ENCODE data around the gene ACBD3. TPM values are rescaled to one million over a fixed set of nuclear protein-coding genes. Genes with fewer than 3 reads are reported as not detected.

Gene ACBD3
- total RNA-seq, 2 donors from 2014 or later: 27.6 to 30.3 TPM

GRCh38 chr1:226185141-226186036 is 1.2 kb downstream of the ACBD3 start:
- Mint-ChIP-seq H3K27ac (peak overlapping the region; percentile 95 to 96), H3K4me1 (ENCODE audit: low read depth in 2 of 2) (peaks cover 25 to 45% of the 10 kb centered on the region in 2 donors), H3K36me3 (peaks cover 12% of the 10 kb centered on the region), H3K4me3 (peak overlapping the region; percentile 100), H3K9me3 (no peaks in the 10 kb centered on the region), H3K27me3 (no peaks in the 10 kb centered on the region)
- ATAC-seq (no peak), DNase-seq (ENCODE audit: low spot score) (no peak)

DNA sequence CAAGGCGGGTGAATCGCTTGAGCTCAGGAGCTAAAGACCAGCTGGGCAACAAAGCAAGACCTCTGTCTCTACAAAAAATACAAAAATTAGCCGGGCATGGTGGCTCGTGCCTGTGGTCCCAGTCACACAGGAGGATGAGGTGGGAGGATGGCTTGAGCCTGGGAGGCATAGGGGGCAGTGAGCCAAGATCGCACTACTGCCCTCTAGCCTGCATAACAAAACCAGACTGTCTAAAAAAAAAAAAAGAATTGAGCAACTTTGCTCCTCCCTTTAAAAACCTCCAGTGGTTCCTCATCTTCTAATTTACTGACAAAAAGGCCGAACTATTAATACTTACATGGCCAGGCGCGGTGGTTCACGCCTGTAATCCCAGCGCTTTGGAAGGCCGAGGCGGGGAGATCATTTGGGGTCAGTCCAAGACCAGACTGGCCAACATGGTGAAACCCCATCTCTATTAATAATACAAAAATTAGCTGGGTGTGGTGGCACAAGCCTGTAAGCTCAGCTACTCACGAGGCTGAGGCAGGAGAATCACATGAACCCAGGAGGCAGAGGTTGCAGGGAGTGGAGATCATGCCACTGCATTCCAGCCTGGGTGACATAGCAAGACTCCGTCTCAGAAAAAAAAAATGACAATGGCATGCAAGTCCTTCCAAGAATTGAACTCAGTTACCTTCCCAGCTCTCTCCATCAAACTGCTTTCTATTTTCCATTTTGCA is 4.4 kb downstream of the ACBD3 start:
- ATAC-seq: no peak
- Mint-ChIP-seq H3K4me1 (ENCODE audit: low read depth in 2 of 2) (peaks cover 37 to 52% of the 10 kb centered on the region in 2 donors), H3K27ac (no peak overlapping the region), H3K36me3 (peaks cover 12% of the 10 kb centered on the region), H3K4me3 (no peak overlapping the region), H3K9me3 (no peaks in the 10 kb centered on the region), H3K27me3 (no peaks in the 10 kb centered on the region)
- DNase-seq (ENCODE audit: low spot score): no peak

GRCh38 chr1:226176870-226177269 is 9.7 kb downstream of the ACBD3 start:
- Mint-ChIP-seq H3K4me3 (no peak overlapping the region), H3K27ac (no peak overlapping the region), H3K27me3 (no peaks in the 10 kb centered on the region), H3K9me3 (no peaks in the 10 kb centered on the region), H3K36me3 (no peaks in the 10 kb centered on the region), H3K4me1 (ENCODE audit: low read depth in 2 of 2) (peaks cover 25 to 27% of the 10 kb centered on the region in 2 donors)
- ATAC-seq: no peak
- no peak for DNase-seq (ENCODE audit: low spot score)

DNA sequence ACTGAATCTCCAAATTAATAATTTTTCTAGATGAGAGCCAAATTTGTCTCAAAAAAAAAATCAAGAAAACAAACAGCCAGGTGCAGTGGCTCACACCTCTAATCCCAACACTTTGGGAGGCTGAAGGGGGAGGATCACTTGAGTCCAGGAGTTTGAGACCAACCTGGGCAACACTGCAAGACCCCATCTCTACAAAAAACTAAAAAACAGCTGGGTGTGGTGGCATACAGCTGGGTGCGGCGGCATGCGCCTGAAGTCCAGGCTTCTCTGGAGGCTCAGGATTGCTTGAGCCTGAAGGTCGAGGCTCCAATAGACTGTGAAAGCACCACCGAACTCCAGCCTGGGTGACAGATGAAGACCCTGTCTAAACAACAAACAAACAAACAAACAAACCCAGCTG is 14.0 kb downstream of the ACBD3 start:
- H3K4me3 Mint-ChIP-seq: no peak overlapping the region
- no peaks in the 10 kb centered on the region for H3K36me3 Mint-ChIP-seq
- peaks cover 9 to 19% of the 10 kb centered on the region in 2 donors for H3K4me1 Mint-ChIP-seq (ENCODE audit: low read depth in 2 of 2)
- no peaks in the 10 kb centered on the region for H3K27me3 Mint-ChIP-seq
- H3K27ac Mint-ChIP-seq: no peak overlapping the region
- ATAC-seq: no peak
- DNase-seq (ENCODE audit: low spot score): no peak
- H3K9me3 Mint-ChIP-seq: no peaks in the 10 kb centered on the region

- H3K36me3 Mint-ChIP-seq: peaks cover 8% of the 10 kb centered on the region
- peaks cover 9 to 11% of the 10 kb centered on the region in 2 donors for H3K4me1 Mint-ChIP-seq (ENCODE audit: low read depth in 2 of 2)
- DNase-seq (ENCODE audit: low spot score): no peak
- H3K4me3 Mint-ChIP-seq: no peak overlapping the region
- no peaks in the 10 kb centered on the region for H3K9me3 Mint-ChIP-seq
- H3K27ac Mint-ChIP-seq: no peak overlapping the region
- H3K27me3 Mint-ChIP-seq: no peaks in the 10 kb centered on the region
- ATAC-seq: no peak
Measured at GRCh38 chr1:226166341-226166740, 20.2 kb downstream of the ACBD3 start.

DNA sequence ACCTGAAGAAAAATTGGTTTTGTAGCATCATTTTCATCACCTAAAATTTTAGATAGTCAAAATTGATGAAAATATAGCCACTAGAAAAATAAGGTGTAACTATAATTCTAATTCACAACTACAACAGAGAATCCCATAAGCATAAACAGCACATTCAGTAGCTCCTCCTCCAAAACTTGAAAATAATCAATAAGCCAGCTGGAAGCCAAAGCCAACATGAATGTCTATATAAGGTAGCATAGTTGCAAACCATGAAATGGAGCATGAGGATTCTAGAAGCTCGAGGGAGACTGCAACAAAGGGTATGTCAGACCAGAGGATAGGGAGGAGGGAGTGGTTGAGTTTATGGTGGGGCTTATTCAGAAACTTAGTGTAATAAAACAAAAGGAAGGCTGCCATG is 22.4 kb downstream of the ACBD3 start:
- Mint-ChIP-seq H3K4me1 (ENCODE audit: low read depth in 2 of 2) (peaks cover 10 to 11% of the 10 kb centered on the region in 2 donors), H3K4me3 (no peak overlapping the region), H3K36me3 (peaks cover 18% of the 10 kb centered on the region), H3K9me3 (no peaks in the 10 kb centered on the region), H3K27me3 (no peaks in the 10 kb centered on the region), H3K27ac (no peak overlapping the region)
- DNase-seq (ENCODE audit: low spot score) (no peak), ATAC-seq (no peak)

DNA sequence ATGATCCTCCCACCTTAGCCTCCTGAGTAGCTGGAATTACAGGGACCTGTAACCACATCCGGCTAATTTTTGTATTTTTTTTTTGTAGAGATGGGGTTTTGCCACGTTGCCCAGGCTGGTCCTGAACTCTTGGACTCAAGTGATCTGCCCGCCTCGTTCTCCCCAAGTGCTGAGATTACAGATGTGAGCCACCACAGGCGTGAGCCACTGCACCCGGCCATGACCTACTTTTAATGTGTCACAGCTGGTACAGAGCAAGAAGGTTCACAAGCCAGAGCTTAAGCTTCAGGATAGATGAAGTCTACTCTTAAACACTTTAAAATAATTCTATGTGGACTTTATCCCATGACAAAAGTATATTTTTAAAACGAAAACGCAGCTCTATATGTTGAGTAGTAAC is 23.6 kb downstream of the ACBD3 start:
- H3K9me3 Mint-ChIP-seq: no peaks in the 10 kb centered on the region
- ATAC-seq (no peak), DNase-seq (ENCODE audit: low spot score) (no peak)
- H3K27me3 Mint-ChIP-seq: no peaks in the 10 kb centered on the region
- peaks cover 7 to 10% of the 10 kb centered on the region in 2 donors for H3K4me1 Mint-ChIP-seq (ENCODE audit: low read depth in 2 of 2)
- H3K36me3 Mint-ChIP-seq: peaks cover 18% of the 10 kb centered on the region
- no peak overlapping the region for H3K4me3 Mint-ChIP-seq
- H3K27ac Mint-ChIP-seq: no peak overlapping the region

GRCh38 chr1:226158983-226159382 is 27.6 kb downstream of the ACBD3 start:
- Mint-ChIP-seq H3K4me1 (ENCODE audit: low read depth in 2 of 2) (peaks cover 6% of the 10 kb centered on the region in 2 donors), H3K36me3 (peaks cover 23% of the 10 kb centered on the region), H3K4me3 (no peak overlapping the region), H3K27ac (no peak overlapping the region), H3K27me3 (no peaks in the 10 kb centered on the region), H3K9me3 (no peaks in the 10 kb centered on the region)
- no peak for DNase-seq (ENCODE audit: low spot score)
- no peak for ATAC-seq

DNA sequence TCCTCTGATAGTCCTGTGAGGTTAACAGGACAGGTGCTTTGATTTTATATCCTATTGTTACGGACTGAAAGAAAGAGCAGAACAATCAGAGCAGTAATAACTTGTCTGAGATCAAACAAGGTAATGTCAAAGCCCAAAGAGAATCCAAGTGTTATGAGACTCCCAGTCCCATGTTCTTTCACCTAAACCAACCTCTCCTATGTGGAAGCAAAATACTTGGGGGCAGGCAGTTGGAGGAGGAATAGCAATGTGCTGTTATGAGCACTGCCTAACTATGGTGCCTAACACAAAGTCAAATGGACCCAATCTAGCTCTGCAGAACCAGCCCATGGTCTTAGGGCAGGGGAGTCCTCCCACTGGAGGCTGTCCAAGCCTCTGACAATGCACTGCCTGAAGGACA is 28.1 kb downstream of the ACBD3 start:
- no peak overlapping the region for H3K4me3 Mint-ChIP-seq
- H3K27me3 Mint-ChIP-seq: no peaks in the 10 kb centered on the region
- H3K9me3 Mint-ChIP-seq: no peaks in the 10 kb centered on the region
- ATAC-seq (no peak), DNase-seq (ENCODE audit: low spot score) (no peak)
- H3K36me3 Mint-ChIP-seq: peaks cover 24% of the 10 kb centered on the region
- H3K4me1 Mint-ChIP-seq (ENCODE audit: low read depth in 2 of 2): peaks cover 6% of the 10 kb centered on the region in 2 donors
- H3K27ac Mint-ChIP-seq: no peak overlapping the region

GRCh38 chr1:226157761-226158316 is 28.7 kb downstream of the ACBD3 start:
- Mint-ChIP-seq H3K9me3 (no peaks in the 10 kb centered on the region), H3K27me3 (no peaks in the 10 kb centered on the region), H3K36me3 (peaks cover 28% of the 10 kb centered on the region), H3K4me1 (ENCODE audit: low read depth in 2 of 2) (peaks cover 6% of the 10 kb centered on the region in 2 donors), H3K27ac (no peak overlapping the region), H3K4me3 (no peak overlapping the region)
- DNase-seq (ENCODE audit: low spot score) (no peak), ATAC-seq (no peak)

- no peak for DNase-seq (ENCODE audit: low spot score)
- peaks cover 16% of the 10 kb centered on the region for H3K36me3 Mint-ChIP-seq
Measured at GRCh38 chr1:226154593-226154992, 31.9 kb downstream of the ACBD3 start.

GRCh38 chr1:226149806-226150205 is 36.7 kb downstream of the ACBD3 start:
- Mint-ChIP-seq H3K4me3 (no peak overlapping the region), H3K27me3 (no peaks in the 10 kb centered on the region), H3K4me1 (ENCODE audit: low read depth in 2 of 2) (peaks cover 0 to 5% of the 10 kb centered on the region in 2 donors), H3K36me3 (peaks cover 15% of the 10 kb centered on the region), H3K9me3 (no peaks in the 10 kb centered on the region), H3K27ac (no peak overlapping the region)
- ATAC-seq (no peak), DNase-seq (ENCODE audit: low spot score) (no peak)

More at GRCh38 chr1:226154593-226154992, 31.9 kb downstream of the ACBD3 start:
- no peak overlapping the region for H3K4me3 Mint-ChIP-seq
- ATAC-seq: no peak
- H3K9me3 Mint-ChIP-seq: no peaks in the 10 kb centered on the region
- H3K4me1 Mint-ChIP-seq (ENCODE audit: low read depth in 2 of 2): peaks cover 0 to 2% of the 10 kb centered on the region in 2 donors
- no peaks in the 10 kb centered on the region for H3K27me3 Mint-ChIP-seq
- no peak overlapping the region for H3K27ac Mint-ChIP-seq

DNA sequence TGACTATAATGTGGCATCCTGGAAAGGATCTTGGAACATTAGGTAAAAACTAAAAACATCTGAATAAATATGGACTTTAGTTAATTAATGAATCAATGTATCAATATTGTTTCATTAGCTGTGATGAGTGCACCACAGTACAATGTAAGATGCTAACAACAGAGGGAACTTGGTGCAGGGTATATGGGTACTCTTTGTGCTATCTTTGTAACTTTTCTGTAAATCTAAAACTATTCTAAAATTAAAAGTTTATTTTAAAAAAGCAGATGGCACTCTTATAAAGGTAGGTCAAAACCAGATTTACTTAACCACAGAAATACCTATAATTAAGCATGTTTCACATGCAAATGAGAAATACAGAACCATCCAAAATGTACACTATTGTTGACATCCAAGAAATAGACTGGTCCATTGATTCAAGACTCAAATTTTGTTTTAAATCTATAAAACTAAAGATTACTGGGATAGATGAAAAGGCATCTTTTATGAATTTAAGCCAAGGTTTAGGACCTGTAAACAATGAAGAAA is 38.4 kb downstream of the ACBD3 start:
- no peak for ATAC-seq
- Mint-ChIP-seq H3K27ac (no peak overlapping the region), H3K4me3 (no peak overlapping the region), H3K9me3 (no peaks in the 10 kb centered on the region), H3K4me1 (ENCODE audit: low read depth in 2 of 2) (peaks cover 0 to 3% of the 10 kb centered on the region in 2 donors), H3K27me3 (no peaks in the 10 kb centered on the region), H3K36me3 (peaks cover 15% of the 10 kb centered on the region)
- DNase-seq (ENCODE audit: low spot score): no peak

DNA sequence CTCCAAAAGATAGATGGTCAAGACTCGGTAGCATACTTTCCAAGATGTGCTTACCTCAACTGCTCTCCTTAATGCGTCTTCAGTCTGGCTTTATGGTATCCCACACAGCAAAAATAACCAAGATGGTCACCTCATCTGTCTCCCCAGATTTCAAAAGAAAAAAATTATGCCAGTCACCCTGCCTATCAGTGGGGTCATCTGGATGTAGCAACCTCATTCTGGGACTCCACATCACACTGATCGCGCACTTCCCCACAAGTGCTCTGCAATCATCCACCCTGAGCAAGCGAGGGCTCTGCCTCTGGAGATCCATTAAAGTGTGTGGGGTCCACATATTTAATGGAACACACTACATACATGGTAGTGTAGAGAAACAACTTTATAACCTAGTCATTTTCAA is 42.5 kb downstream of the ACBD3 start:
- no peak for DNase-seq (ENCODE audit: low spot score)
- Mint-ChIP-seq H3K36me3 (peaks cover 8% of the 10 kb centered on the region), H3K4me1 (ENCODE audit: low read depth in 2 of 2) (peaks cover 0 to 3% of the 10 kb centered on the region in 2 donors), H3K27me3 (no peaks in the 10 kb centered on the region), H3K27ac (peak overlapping the region in 1 of 2 donors; percentile 17), H3K4me3 (no peak overlapping the region), H3K9me3 (no peaks in the 10 kb centered on the region)
- ATAC-seq: no peak

Data from natural killer cell treated with Interleukin-12 subunit alpha and Interleukin-12 subunit beta and Interleukin-15 and Interleukin-18, amount 100 ng/mL, for 72 hours (primary cell).